H1 (cell line): Measurements from ENCODE around the gene MYDGF. TPM values are rescaled to one million over a fixed set of nuclear protein-coding genes. Genes with fewer than 3 reads are reported as not detected.

ENCODE experiments used
- CTCF ChIA-PET: fragments of 300-600 bp; sonication (Branson Sonifier 250); formaldehyde crosslinking; loops from one replicate; lab custom pipeline; 2021; ENCODE audit not compliant: partially characterized antibody; lab: Charles Lee
- POLR2A ChIA-PET: fragments of 300-600 bp; sonication (Branson Sonifier 250); formaldehyde crosslinking; loops from one replicate; lab custom pipeline; 2021; ENCODE audit warnings: inconsistent platforms; ENCODE audit not compliant: partially characterized antibody; lab: Charles Lee
- DNase-seq, 2 experiments: peaks; one replicate each; pipeline versions ENCODE4 v3.0.0 to v3.0.0-alpha.2; 2010 to 2022; ENCODE audit warnings: low spot score in 2 of 2, low read depth in 1 of 2, mixed read lengths in 1 of 2
- FAIRE-seq: peaks from 2 replicates; lab custom pipeline; 2011; peaks lifted over from hg19 to GRCh38; lab: Jason Lieb, UNC
- H2AFZ ChIP-seq: 2 replicates; pipeline ENCODE4 v1.8.1; 2012; ENCODE audit warnings: low read length, inconsistent platforms
- H2AK5ac ChIP-seq: 2 replicates; pipeline ENCODE4 v1.6.1; 2013; ENCODE audit warnings: low read depth, low read length
- H2BK120ac ChIP-seq: replicated peaks from 2 replicates; pipeline ENCODE3; 2013; ENCODE audit warnings: low read depth, low read length, inconsistent platforms
- H2BK12ac ChIP-seq: 2 replicates; pipeline ENCODE4 v1.6.1; 2013; ENCODE audit warnings: low read depth, low read length
- H2BK15ac ChIP-seq: 2 replicates; pipeline ENCODE4 v1.6.1; 2013; ENCODE audit warnings: low read length
- H2BK20ac ChIP-seq: 2 replicates; pipeline ENCODE4 v1.6.1; 2013; ENCODE audit warnings: low read length
- H2BK5ac ChIP-seq: 2 replicates; pipeline ENCODE4 v1.6.1; 2013; ENCODE audit warnings: low read depth, low read length
- H3K14ac ChIP-seq: 2 replicates; pipeline ENCODE4 v1.6.1; 2013; ENCODE audit warnings: inconsistent platforms; ENCODE audit not compliant: insufficient read length
- H3K18ac ChIP-seq: 2 replicates; pipeline ENCODE4 v1.6.1; 2013; ENCODE audit warnings: low read length; ENCODE audit errors: extremely low read depth
- H3K23ac ChIP-seq: 2 replicates; pipeline ENCODE4 v1.6.1; 2013; ENCODE audit warnings: inconsistent platforms; ENCODE audit not compliant: insufficient read length
- H3K23me2 ChIP-seq: 2 replicates; pipeline ENCODE4 v1.6.1; 2013; ENCODE audit warnings: low read depth, low read length
- H3K27ac ChIP-seq: 2 replicates; pipeline ENCODE4 v1.6.1; 2011; ENCODE audit warnings: low read depth, low read length, inconsistent platforms
- H3K27me3 ChIP-seq, 4 experiments: replicated peaks in 1 of 4; 1 replicate in 1 of 4; 2 replicates in 3 of 4; pipeline versions ENCODE4 v1.6.1 to v1.8.1; 2011 to 2013; ENCODE audit warnings: low read length in 3 of 4, mild to moderate bottlenecking in 3 of 4, inconsistent platforms in 2 of 4, mixed read lengths in 2 of 4, moderate library complexity in 1 of 4; ENCODE audit not compliant: control insufficient read depth in 3 of 4, insufficient read depth in 3 of 4; ENCODE audit errors: extremely low read depth in 1 of 4
- H3K36me3 ChIP-seq, 4 experiments: 2 replicates each; pipeline versions ENCODE4 v1.6.1 to v1.8.1; 2011 to 2013; ENCODE audit warnings: mild to moderate bottlenecking in 4 of 4, low read length in 3 of 4, moderate library complexity in 2 of 4, control low read depth in 1 of 4, inconsistent platforms in 1 of 4; ENCODE audit not compliant: insufficient read depth in 4 of 4, control insufficient read depth in 2 of 4
- H3K4ac ChIP-seq: replicated peaks from 2 replicates; pipeline ENCODE3; 2013; ENCODE audit warnings: low read length, low read depth, mixed read lengths, inconsistent platforms; ENCODE audit not compliant: insufficient read length
- H3K4me1 ChIP-seq, 4 experiments: replicated peaks in 1 of 4; 1 replicate in 1 of 4; 2 replicates in 3 of 4; pipeline versions ENCODE4 v1.6.1 to v1.8.1; 2011 to 2013; ENCODE audit warnings: low read length in 3 of 4, inconsistent platforms in 2 of 4, mixed read lengths in 1 of 4; ENCODE audit not compliant: insufficient read depth in 4 of 4, control insufficient read depth in 3 of 4
- H3K4me2 ChIP-seq, 2 experiments: 2 replicates each; pipeline versions ENCODE4 v1.6.1 to v1.8.1; 2011 to 2013; ENCODE audit warnings: low read depth in 2 of 2, low read length in 2 of 2, control low read depth in 1 of 2, inconsistent platforms in 1 of 2, mild to moderate bottlenecking in 1 of 2; ENCODE audit not compliant: insufficient read depth in 1 of 2
- H3K4me3 ChIP-seq, 4 experiments: fragments of 200-600, 300-600 bp in 1 of 4; sonication (generic), shearing (Covaris generic), sonication (Bioruptor Twin) in 1 of 4; 2 replicates each; pipeline versions ENCODE4 v1.5.1 to v1.8.1; 2011 to 2016; ENCODE audit warnings: low read length in 4 of 4, low read depth in 3 of 4, control low read depth in 2 of 4, inconsistent platforms in 2 of 4, mild to moderate bottlenecking in 2 of 4, mixed read lengths in 1 of 4, moderate library complexity in 1 of 4; ENCODE audit not compliant: insufficient read depth in 2 of 4; ENCODE audit errors: extremely low read depth in 1 of 4
- H3K56ac ChIP-seq: replicated peaks from 2 replicates; pipeline ENCODE3; 2013; ENCODE audit warnings: low read depth, mild to moderate bottlenecking, mixed read lengths, low read length, inconsistent platforms; ENCODE audit not compliant: insufficient read length
- H3K79me1 ChIP-seq: 2 replicates; pipeline ENCODE4 v1.6.1; 2013; ENCODE audit warnings: low read depth, low read length, control low read depth
- H3K79me2 ChIP-seq, 2 experiments: 2 replicates each; pipeline versions ENCODE4 v1.6.1 to v1.8.1; 2012 to 2013; ENCODE audit warnings: low read length in 2 of 2, mild to moderate bottlenecking in 2 of 2, inconsistent platforms in 1 of 2; ENCODE audit not compliant: insufficient read depth in 2 of 2, control insufficient read depth in 1 of 2
- H3K9ac ChIP-seq, 4 experiments: replicated peaks in 1 of 4; 1 replicate in 1 of 4; 2 replicates in 3 of 4; pipeline versions ENCODE4 v1.6.1 to v1.8.1; 2011 to 2013; ENCODE audit warnings: low read depth in 3 of 4, low read length in 3 of 4, control low read depth in 2 of 4, mild to moderate bottlenecking in 2 of 4, moderate library complexity in 2 of 4, inconsistent platforms in 1 of 4; ENCODE audit errors: extremely low read depth in 1 of 4
- H3K9me3 ChIP-seq, 2 experiments: 2 replicates each; pipeline versions ENCODE4 v1.6.1 to v1.8.1; 2012 to 2013; ENCODE audit warnings: mild to moderate bottlenecking in 2 of 2, moderate library complexity in 2 of 2, control low read depth in 1 of 2, inconsistent platforms in 1 of 2, low read depth in 1 of 2, low read length in 1 of 2, mixed read lengths in 1 of 2; ENCODE audit not compliant: insufficient read depth in 2 of 2
- H4K20me1 ChIP-seq, 2 experiments: replicated peaks in 1 of 2; 2 replicates each; pipeline versions ENCODE3 to v1.8.1; 2011 to 2013; ENCODE audit warnings: inconsistent platforms in 2 of 2, low read length in 2 of 2, mild to moderate bottlenecking in 1 of 2; ENCODE audit not compliant: insufficient read depth in 2 of 2, control insufficient read depth in 1 of 2
- H4K5ac ChIP-seq: 2 replicates; pipeline ENCODE4 v1.6.1; 2013; ENCODE audit warnings: low read length, low read depth, mixed read lengths, inconsistent platforms; ENCODE audit not compliant: insufficient read length
- H4K8ac ChIP-seq: 2 replicates; pipeline ENCODE4 v1.8.0; 2013; ENCODE audit warnings: mild to moderate bottlenecking, moderate library complexity, low read length, inconsistent platforms; ENCODE audit not compliant: insufficient read depth; ENCODE audit errors: extremely low read depth
- H4K91ac ChIP-seq: replicated peaks from 2 replicates; pipeline ENCODE3; 2013; ENCODE audit warnings: low read length, mixed read lengths, inconsistent platforms; ENCODE audit not compliant: insufficient read length
- BACH1 ChIP-seq: IDR thresholded peaks from 2 replicates; pipeline ENCODE4 v1.6.1; 2012; ENCODE audit warnings: low read length, improper control_type of control experiment
- CEBPB ChIP-seq: IDR thresholded peaks from 2 replicates; pipeline ENCODE4 v1.6.1; 2012; ENCODE audit warnings: low read depth, low read length
- CHD1 ChIP-seq: IDR thresholded peaks from 2 replicates; pipeline ENCODE4 v1.6.1; 2012; ENCODE audit warnings: low read depth, low read length, improper control_type of control experiment
- EZH2 ChIP-seq: fragments of 200-600 bp; sonication (generic); IDR thresholded peaks from 2 replicates; pipeline ENCODE4 v1.7.1; 2012; ENCODE audit warnings: low read depth, mild to moderate bottlenecking, moderate library complexity, low read length, inconsistent platforms; ENCODE audit not compliant: severe bottlenecking
- POLR2AphosphoS5 ChIP-seq: IDR thresholded peaks from 2 replicates; pipeline ENCODE4 v1.6.1; 2011; ENCODE audit warnings: low read depth, low read length
- RNF2 ChIP-seq: fragments of 200-900, 300-1000 bp; sonication (generic); IDR thresholded peaks from 2 replicates; pipeline ENCODE4 v1.7.1; 2016; ENCODE audit warnings: borderline replicate concordance, low read depth, mild to moderate bottlenecking, antibody characterized with exemption, low read length; ENCODE audit not compliant: poor library complexity, severe bottlenecking; ENCODE audit errors: missing control alignments
- RXRA ChIP-seq: IDR thresholded peaks from 2 replicates; pipeline ENCODE4 v1.6.1; 2011; ENCODE audit warnings: low read depth, mild to moderate bottlenecking, low read length, moderate library complexity; ENCODE audit not compliant: insufficient read depth
- TAF7 ChIP-seq: optimal IDR thresholded peaks from 2 replicates; pipeline ENCODE3; 2011; ENCODE audit warnings: low read depth, mild to moderate bottlenecking, inconsistent platforms, low read length, moderate library complexity, borderline replicate concordance
- TCF12 ChIP-seq: IDR thresholded peaks from 2 replicates; pipeline ENCODE4 v1.6.1; 2011; ENCODE audit warnings: low read depth, mild to moderate bottlenecking, low read length
- WGBS, 2 experiments: shearing (Covaris generic) in 1 of 2; methylation state at CpG; one replicate each; pipeline versions ENCODE4 v1.1.6 to v1.1.7; 2013 to 2015; ENCODE audit warnings: low lambda C conversion rate in 2 of 2, mixed read lengths in 2 of 2, inconsistent platforms in 1 of 2, low coverage in 1 of 2, missing lambda C conversion rate in 1 of 2; ENCODE audit not compliant: insufficient replicate concordance in 2 of 2, insufficient coverage in 1 of 2, insufficient read length in 1 of 2; ENCODE audit errors: extremely low coverage in 1 of 2, missing lambda C conversion rate in 1 of 2; 5-methylcytosine and 5-hydroxymethylcytosine counted together
- polyA plus RNA-seq, 7 experiments: library from polyadenylated mRNA; depleted of rRNA in 3 of 7; stranded (reverse) in 5 of 7; unstranded in 2 of 7; fragments of >200 nt in 5 of 7; fragments of 200-250 nt in 2 of 7; gene quantifications; 1 replicate in 5 of 7; 2 replicates in 1 of 7; 4 replicates in 1 of 7; pipeline versions ENCODE4 v1.2.1 to v1.2.3, GENCODE V29; 2011 to 2013; ENCODE audit warnings: missing spikeins in 2 of 7, mixed read lengths in 2 of 7
- total RNA-seq: library from RNA; stranded (reverse); fragmentation: NEBNext Ultra II Directional; extraction: Animal tissue kit (Norgen Biotek cat#: 25700); gene quantifications from 2 replicates; pipeline ENCODE4 v1.2.1, GENCODE V29; 2021

MYDGF gene
- total and polyA plus RNA-seq, 2 of the 8 experiments (the other 6 are each of a cell fraction or from before 2014, with no cell fraction given), result 40.6 to 51.1 TPM

- no peak overlapping the region for H2BK15ac ChIP-seq
- H2AK5ac ChIP-seq, result no peak overlapping the region
- no peak overlapping the region; the same call in 1 of the 2 replicates for H2AFZ ChIP-seq
- H2BK120ac ChIP-seq, result no peak overlapping the region
- peaks cover 0 to 3% (median 0%) of the 10 kb centered on the region in 4 experiments; a peak in 4 of 7 replicates for H3K4me1 ChIP-seq
- H3K27me3 ChIP-seq, result peaks cover 0 to 2% (median 0%) of the 10 kb centered on the region in 4 experiments; a peak in 2 of 7 replicates
- no peak overlapping the region for H2BK5ac ChIP-seq
- H3K23ac ChIP-seq, result no peak overlapping the region
- H4K8ac ChIP-seq, result no peak overlapping the region
- ChIA-PET POLR2A (interaction anchor here (0.6 to 1.3 kb wide), 4 partner anchors 18 to 83 kb away, joined by 3 to 5 read pairs (median 4); partner anchors contain the start of gene PLIN5), CTCF (interaction anchor here (1.1 to 2.9 kb wide), 9 partner anchors 11 to 50 kb away, joined by 3 to 22 read pairs (median 5); no protein-coding TSS in a partner anchor)
- no peaks in the 10 kb centered on the region for H3K9me3 ChIP-seq
- no peak overlapping the region for H3K18ac ChIP-seq
- H4K20me1 ChIP-seq, result no peaks in the 10 kb centered on the region
- H3K4me3 ChIP-seq, result no peak overlapping the region
- H3K79me1 ChIP-seq, result no peaks in the 10 kb centered on the region
- H3K4ac ChIP-seq, result no peak overlapping the region
- H3K27ac ChIP-seq, result no peak overlapping the region
- TF ChIP-seq CEBPB, result no peak
- TF ChIP-seq CHD1, result no peak
- no peak for TF ChIP-seq BACH1
- no peak for TF ChIP-seq RXRA
- TF ChIP-seq POLR2AphosphoS5, result no peak
- no peak for TF ChIP-seq RNF2
- TF ChIP-seq TAF7, result no peak
- TF ChIP-seq TCF12, result no peak
- no peak for TF ChIP-seq EZH2
- H4K5ac ChIP-seq, result no peak overlapping the region
- H3K4me2 ChIP-seq, result no peak overlapping the region
- DNase-seq (no peak), FAIRE-seq (no peak)
- WGBS, 2 experiments, result 65% methylated on average over 5 of the region's 6 CpGs; no CpG with 5 or more reads in 1 of the 2 experiments
- H3K23me2 ChIP-seq, result no peaks in the 10 kb centered on the region
- H2BK20ac ChIP-seq, result no peak overlapping the region
- H4K91ac ChIP-seq, result no peak overlapping the region
- no peak overlapping the region for H3K14ac ChIP-seq
- no peak overlapping the region; the same call in 1 of the 2 replicates for H2BK12ac ChIP-seq
- H3K79me2 ChIP-seq, result no peaks in the 10 kb centered on the region
- H3K36me3 ChIP-seq, result no peaks in the 10 kb centered on the region
- no peak overlapping the region for H3K9ac ChIP-seq
- no peak overlapping the region for H3K56ac ChIP-seq
These were observed 52.1 kb downstream of the MYDGF start for GRCh38 chr19:4618019-4618418.
